Stimulated activated CD8-positive, alpha-beta memory T cell treated with anti-CD3 and anti-CD28 coated beads, Interleukin-2, amount 100 ng/mL, for 48 hours (primary cell): ENCODE results near the gene ESR2.
"Not testable (repeated sequence)": the region's sequence is repeated elsewhere in the genome, so short reads cannot be mapped to it uniquely, and the experiment has no call there.

Source experiments
- DNase-seq, 2 donors: peaks; one replicate each; pipeline ENCODE4 v3.0.0-alpha.2; 2020; ENCODE audit warnings: low read depth in 2 of 2

ESR2 gene

DNA sequence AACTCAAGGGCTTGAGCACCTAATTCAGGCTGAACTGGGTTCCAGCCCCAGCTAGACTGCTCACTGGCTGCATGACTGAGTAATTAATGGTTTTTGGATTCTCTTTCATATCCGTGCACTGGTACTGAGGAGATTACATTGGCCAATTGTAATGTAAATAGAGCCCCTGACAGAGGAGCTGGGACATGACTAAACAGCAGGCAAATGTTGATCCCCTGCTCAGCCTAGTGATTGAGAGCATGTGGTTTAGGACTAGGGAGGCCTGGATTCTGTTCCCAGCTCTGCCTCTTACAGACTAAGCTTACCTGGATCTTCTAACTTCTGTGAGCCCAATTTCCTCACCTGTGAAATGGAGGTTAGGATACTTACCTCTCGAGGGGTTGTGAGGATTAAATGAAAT lies 204.3 kb downstream of the ESR2 start:
- no peak for DNase-seq

DNA sequence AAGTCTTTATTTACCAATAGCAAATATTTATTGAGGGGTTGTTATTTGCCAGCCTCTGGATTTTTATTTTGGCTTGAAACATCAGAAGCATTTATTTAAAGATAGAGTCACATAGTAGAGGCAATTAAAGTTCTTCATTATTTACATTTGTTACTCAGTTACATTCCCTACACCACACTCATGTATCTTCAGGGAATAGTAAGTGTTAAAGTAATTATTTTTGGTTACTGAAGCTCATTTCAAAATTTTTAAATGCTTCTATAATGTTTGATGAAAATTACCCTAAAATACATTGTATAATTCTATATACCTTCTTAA lies 205.6 kb downstream of the ESR2 start:
- no peak for DNase-seq

DNA sequence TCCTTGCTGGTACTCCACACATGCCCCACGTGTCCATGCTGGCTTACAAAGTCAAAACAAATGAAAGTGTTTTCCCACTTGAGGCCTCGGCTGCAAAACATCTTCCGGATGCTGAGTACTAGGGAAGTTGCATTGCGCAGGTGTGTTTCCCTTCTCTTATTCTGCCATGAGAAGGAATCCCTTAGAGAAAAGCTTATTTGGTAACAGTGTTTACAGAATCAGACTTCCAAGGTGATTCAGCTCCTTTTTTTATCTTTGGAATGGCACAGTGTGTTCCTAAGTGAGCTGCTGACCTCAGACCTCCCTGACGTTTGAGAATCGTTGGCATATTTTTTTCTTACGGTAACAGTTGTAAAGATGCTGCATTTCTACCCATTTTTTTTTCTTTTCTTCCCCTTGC lies 211.3 kb downstream of the ESR2 start:
- DNase-seq = no peak

DNA sequence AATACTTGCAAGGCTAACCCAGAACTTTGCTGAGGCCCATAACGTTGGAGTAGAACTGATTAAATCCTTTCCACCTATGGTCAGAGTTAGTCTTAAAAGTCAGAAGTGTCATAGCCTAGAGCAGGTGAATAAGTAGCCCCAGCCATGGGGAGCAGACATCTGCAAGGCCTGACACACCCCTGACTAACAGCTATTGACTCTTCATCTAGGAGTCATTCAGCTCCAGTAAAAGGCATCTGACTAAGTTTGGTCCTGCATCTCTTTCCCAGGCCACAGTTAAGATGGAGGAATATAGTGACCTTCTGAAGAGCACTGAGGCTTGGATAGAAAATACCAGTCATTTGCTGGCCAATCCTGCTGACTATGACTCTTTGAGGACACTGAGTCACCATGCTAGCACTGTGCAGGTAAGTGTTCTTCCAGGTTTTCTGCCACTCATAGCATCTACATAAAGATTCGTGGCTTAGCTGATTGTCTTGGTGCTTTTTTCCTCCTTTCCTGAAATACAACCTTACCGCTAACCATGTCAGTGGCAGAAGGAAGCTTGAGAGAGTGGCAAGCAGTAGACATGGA lies 212.9 kb downstream of the ESR2 start:
- DNase-seq = no peak

DNA sequence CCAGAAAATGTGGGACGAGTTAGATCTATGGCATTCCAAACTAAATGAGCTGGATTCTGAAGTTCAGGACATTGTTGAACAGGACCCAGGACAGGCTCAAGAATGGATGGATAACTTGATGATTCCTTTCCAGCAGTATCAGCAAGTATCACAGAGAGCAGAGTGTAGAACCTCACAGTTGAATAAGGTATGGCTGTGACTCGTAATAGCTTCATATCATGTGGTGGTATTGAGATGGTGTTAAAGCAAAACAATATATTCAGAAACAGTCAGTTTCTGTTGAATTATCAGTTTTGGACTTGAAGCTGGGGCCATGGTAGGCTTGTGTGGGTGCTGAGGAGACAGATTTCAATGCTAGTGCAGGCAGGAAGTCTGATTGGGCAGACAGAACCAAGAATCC lies 213.7 kb downstream of the ESR2 start:
- DNase-seq = no peak

DNA sequence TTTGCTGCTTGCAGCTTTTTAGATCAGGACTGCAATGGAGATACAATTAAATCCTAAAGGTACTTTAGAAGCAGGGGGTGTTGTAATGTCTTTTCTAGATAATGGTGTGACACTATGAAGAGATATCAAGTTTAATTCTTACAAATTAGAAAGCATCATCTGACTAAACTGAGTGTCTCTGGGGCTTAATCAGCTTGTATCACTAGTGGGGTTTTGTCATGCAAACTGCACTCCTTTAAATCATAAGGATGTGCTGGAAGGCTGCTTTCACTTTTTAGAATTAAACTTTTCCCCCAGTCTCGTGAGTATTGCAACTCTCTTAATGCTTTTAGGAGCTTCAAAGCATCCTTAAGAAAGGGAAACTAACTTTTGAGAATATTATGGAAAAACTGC lies 218.6 kb downstream of the ESR2 start:
- no peak for DNase-seq

DNA sequence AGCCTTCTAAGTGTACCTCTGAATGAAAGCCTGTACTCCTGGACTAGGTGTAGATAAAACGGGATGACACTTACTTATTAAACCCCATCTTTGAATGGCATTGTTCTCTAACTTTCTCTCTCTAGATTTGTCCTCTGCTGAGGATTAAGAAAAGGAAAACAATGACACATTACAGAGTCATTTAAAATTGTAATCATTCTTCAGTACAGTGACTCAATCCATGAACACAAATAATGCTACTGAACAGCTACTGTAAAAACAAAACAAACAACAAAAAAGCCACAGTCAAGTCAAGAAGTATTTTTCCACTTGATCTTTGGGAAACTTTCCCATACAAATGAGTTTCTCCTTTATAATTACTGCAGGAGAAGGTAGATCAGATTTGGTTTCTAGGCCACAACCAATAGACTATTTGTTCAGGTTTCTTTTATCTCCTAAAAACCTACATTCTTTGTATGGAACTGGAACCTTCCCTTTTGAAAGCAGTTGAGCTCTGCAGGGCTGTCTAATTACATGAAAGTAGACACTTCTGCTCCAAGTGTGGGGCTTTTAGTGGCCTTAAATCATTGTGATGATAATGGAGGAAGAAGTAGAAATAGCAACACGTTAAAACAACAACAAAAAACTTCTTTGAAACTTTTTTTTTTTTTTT lies 219.1 kb downstream of the ESR2 start:
- no peak for DNase-seq

DNA sequence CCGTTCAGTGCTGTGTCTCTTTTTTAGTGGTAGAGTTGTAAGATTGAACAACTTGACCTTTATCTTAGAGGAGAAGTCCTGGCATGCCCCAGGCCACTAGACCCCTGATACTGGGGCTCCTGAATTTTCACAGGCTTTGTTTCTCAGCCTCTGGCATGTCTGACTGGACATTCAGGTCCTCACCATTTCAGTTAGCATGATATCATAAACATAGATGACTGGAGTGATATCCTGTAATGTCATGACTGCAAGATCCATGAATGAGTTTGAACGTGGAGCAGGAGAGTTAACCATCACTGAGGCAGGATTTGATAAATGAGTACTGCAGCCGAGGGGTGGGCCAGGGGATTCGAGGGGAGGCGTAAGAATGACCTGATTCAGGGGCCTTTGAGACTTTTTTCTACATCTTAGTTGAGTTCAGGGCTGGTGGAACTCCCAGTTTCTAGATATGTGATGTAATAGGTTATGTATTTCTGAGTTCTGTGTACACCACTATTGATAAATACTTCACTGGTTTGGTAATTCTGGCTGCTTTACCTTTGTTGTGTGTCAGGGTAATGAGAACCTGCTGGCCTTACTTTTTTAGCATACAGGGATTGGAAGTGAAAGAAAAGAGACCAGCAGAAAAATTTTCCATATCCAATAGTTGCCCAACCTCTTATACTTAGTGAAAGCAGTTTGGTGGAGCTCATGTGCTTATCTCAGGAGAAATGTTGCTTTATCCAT lies 224.4 kb downstream of the ESR2 start:
- no peak for DNase-seq

DNA sequence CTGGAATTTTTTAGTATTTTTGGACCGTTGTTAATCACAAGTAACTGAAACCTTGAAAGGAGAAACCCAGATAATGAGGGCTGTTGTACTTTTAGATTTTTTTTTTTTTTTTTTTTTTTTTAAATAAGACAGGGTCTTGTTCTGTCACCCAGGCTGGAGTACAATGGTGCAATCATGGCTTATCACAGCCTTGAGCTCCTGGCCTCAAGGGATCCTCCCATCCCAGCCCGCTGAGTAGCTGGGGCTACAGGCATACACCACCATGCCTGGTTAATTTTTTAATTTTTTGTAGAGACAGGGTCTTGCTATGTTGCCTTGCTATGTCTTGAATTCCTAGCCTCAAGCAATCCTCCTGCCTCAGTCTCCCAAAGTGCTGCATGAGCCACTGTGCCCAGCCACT lies 229.7 kb downstream of the ESR2 start:
- DNase-seq = no peak

DNA sequence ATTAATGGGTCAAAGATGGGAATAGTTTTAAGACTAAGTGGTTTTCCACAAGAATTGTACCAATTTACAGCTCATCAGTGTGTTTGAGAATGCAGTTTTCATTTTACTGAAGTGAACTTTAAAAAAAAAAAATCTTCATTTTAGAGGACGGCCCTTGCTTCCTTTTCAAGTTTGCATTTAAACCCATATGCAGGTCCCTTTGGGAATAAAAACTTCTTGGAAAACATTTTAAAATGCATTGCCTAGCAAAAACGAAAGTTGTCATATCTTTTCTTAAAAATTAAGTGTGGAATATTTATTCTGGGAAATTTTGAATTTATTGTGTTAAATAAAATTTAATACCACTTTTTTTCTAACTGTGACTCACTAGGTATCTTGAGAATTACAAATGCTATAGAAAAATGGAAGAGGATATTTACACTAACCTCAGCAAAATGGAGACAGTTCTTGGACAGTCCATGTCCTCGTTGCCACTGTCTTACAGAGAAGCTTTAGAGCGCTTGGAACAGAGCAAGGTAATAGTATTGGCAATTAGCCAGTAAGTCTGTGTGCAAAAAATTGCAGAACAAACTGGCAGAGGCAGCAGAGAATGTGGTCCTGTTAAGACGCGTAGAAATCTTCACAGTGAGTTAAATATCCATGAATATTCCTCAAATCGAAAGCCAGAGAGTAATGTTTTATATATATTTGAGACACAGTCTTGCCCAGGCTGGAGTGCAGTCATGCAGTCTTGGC lies 231.6 kb downstream of the ESR2 start:
- DNase-seq = no peak

DNA sequence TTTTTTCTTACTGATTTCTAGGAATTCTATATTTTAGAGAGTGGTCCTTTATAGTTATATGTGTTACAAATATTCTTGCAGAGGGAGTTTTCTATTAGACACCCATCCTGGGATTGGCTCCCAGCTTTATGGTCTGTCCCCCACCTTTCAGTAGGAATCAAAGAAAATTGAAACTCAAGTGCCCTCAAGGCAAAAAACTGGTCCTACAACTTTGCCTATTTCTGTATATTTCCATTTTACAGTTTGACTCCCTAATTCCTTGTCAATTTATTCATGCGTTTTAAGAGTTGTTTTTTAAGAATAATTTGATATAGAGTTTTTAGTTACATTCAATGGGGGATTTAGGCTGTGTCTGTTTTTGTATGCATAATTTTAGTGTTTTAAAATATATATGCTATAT lies 232.5 kb downstream of the ESR2 start:
- no peak for DNase-seq

DNA sequence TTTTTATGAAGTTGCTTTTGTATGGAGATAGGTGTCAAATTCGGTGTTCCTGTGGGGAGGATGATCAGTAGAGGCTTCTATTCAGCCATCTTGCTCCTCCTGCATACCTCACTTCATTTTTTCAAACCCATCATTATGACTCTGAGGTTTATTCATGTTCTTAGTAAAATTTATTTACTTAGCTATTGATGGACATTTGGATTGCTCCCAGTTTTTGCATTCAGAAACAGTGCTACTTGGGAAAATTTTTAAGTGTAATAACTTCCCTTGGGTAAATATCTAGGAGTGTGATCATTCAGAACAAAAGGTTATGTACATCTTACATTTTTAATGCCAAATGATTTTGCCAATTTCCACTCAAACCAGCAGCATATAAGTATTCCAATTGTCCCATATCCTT lies 233.1 kb downstream of the ESR2 start:
- DNase-seq = no peak

DNA sequence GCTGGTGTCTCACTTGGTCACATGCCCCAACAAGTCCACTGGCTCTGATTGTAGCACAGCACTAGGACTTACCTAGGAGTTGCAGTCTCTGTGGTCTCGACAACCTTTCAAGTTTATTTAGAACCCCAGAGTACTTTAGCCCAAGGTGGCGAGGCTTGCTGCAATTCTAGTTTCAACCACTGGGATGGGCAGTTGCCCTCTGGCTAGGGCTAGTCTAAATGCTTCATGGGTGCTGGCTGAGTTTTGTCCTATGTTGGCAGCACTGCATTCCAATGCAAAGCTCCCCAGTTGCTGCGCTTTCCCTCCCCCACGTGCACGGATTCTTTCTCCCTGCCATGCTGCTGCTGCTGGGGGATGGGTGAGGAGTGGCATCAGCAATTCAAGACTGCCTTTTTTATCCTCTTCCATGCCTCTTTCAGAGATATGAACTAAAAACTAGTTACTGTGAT lies 233.5 kb downstream of the ESR2 start:
- no peak for DNase-seq

DNA sequence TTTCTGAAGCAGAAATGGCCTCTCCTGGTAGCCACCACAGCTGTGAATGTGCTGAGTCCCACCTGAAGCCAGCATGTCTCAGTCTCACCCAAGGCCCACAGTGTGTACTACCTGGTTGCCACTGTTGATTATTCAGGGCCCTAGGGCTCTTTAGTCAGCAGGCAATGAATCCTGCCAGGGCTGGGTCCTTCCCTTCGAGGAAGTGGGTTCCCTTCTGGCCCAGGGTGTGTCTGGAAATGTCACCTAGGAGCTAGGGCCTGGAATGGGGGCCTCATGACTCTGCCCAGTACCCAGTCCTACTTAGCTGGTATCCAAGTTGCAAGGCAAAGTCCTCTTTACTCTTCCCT lies 234.0 kb downstream of the ESR2 start:
- DNase-seq = no peak

DNA sequence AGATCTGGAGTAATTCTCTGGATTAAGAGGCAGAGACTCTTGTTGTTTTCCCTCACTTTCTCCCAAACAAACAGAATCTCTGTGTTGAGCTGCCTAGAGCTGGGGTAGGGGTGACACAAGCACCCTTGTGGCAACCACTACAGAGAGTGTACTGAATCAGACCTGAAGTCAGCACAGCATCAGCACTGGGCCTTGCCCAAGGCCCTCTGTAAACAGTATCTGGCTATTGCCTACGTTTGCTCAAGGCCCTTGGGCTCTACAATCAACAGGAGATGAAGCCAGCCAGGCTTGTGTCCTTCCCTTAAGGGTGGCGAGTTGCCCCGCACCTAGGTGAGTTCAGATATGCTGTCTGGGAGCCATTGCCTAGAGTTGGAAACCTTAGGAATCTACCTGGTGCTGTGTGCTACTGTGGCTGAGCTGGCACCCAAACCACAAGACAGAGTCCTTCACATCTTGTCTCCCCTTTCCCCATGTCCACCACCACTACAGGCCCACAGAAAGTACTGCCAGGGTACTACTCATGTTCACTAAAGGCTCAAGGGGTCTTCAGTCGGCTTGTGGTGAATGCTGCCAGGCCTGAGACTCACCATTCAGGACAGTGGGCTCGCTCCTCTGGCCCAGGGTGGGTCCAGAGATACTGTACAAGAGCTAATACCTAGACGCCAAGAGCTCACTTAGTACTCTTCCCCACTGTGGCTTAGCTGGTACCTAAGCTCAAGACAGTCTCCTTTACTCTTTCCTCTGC lies 234.5 kb downstream of the ESR2 start:
- no peak for DNase-seq

DNA sequence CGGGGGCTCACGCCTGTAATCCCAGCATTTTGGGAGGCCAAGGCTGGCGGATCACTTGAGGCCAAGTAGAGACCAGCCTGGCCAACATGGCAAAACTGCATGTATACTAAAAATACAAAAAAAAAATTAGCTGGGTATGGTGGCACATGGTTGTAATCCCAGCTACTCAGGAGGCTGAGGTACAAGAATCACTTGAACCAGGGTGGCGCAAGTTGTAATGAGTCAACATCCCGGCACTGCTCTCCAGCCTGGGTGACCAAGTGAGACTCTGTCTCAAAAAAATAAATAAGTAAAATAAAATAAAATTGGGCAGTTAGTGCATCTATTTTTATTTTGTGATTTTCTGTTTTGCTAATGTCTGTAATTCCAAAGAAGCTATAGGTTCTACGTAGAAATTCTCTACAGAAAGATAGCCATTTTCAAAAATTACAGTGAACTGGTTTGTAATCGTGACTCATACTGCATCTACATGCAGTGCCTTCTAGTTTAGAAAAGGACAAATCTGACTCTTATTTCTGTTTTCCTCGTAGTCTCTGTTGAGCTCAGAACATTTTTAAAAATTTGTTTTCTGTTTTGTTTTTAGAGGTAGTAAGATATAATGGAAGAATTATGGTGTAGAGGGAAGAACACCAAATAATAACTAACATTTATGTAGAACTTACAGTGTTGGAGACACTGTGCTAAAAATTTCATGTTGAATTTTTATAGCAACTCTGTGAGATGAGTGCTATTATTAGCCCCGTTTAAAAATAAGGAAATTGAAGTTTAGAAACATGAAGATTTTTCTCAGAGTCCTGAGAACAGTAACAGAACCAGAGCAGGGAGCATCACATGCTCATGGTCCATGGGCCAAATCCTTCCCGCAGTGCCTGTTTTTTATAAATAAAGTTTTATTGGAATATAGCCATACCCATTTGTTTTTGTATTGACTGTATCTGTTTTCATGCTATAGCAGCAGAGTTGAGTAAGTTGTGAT lies 240.2 kb downstream of the ESR2 start:
- no peak for DNase-seq

DNA sequence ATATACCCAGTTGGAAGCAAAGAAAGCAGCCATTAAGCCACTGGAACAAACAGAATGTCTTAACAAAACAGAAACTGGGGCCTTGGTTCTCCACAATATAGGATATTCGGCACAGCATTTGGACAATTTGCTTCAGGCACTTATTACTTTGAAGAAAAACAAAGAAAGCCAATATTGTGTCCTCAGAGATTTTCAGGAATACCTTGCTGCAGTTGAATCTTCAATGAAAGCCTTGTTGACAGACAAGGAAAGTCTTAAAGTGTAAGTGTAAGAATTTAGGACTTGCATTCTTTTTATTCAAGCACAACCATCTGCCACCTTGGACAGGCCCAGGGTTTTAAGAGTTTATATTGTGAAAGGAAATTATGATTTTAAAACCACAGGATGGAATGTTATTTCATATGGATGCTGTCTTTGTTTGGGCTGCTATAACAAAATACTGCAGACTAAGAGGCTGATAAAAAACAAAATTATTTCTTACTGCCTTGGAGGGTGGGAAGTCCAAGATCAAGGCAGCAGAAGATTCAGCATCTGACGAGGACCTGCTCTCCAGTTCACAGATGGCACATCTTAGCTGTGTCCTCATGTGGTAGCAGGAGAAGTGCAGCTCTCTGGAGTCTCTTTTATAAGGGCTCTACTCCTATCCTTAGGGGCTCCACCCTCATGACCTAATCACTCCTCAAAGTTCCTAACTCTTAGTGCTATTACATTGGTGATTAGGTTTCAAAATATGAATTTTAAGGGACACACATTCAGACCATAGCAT lies 244.4 kb downstream of the ESR2 start:
- no peak for DNase-seq

DNA sequence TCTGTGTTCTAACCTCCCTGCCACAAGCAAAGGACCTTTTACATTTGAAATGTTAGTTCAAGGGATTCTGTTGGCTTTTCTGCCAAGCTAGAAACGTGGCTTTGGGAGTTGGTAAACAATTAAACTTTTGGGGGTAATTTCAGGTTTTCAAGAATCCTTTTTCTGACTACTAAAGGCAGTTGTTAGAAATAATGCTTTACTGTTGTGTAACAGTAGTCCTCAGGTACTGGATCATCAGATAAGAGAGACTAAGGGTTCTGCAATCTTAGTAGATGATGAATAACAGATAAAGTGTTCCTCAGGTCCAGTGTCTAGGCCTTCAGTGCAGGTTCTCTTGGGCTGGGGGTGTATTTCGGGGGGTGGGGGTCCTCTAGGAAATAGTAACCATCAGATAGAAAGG lies 249.1 kb downstream of the ESR2 start:
- DNase-seq = no peak

DNA sequence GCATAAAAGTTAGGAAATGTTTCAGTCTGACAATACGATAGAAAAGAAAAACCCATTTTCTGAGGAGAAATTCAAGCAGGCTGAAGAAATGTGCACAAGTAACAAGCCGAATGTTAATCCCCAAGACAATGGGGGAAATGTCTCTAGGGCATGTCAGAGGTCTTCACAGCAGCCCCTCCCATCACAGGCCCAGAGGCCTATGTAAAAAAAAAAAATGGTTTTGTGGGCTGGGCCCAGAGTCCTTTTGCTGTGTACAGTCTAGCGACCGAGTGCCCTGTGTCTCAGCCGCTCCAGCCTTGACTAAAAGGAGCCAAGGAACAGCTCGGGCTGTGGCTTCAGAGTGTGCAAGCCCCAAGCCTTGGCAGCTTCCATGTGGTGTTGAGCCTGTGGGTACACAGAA lies 250.9 kb downstream of the ESR2 start:
- not testable (repeated sequence) for DNase-seq

DNA sequence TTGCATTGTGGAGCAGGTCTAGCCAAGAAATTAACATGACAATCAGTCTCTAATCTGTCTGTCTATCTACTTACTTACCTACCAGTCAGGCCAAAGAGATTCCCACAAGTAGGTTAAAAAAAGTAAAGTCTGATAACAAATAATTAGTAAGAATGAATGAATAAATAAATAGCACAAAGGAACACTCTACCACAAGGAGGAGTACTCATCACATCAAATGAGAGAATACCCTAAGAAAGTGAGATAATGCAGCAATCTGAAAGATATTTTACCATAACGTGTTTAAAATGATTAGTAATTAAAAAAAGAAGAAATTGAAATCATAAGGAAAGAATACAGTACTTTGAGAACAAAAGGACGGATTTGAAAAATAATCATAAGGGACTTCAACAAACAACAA lies 254.1 kb downstream of the ESR2 start:
- DNase-seq = no peak
